Karpas-422 (cell line): ENCODE data around the gene WSCD2. TPM values are rescaled to one million over a fixed set of nuclear protein-coding genes. Genes with fewer than 3 reads are reported as not detected.
"Not testable (repeated sequence)": the region's sequence is repeated elsewhere in the genome, so short reads cannot be mapped to it uniquely, and the experiment has no call there.

Experiments
- DNase-seq: peaks from one replicate; pipeline ENCODE4 v3.0.0-alpha.2; 2015
- H2AFZ ChIP-seq: fragments of 200-600 bp; sonication (generic); 2 replicates; pipeline ENCODE4 v1.6.1; 2014; ENCODE audit warnings: antibody characterized with exemption, low read length, mixed read lengths
- H3K27ac ChIP-seq: fragments of 200-600 bp; sonication (generic); 2 replicates; pipeline ENCODE4 v1.5.1; 2014; ENCODE audit warnings: mild to moderate bottlenecking, low read length, moderate library complexity
- H3K27me3 ChIP-seq: fragments of 200-600 bp; sonication (generic); 2 replicates; pipeline ENCODE4 v1.6.1; 2014; ENCODE audit warnings: low read length, mixed read lengths
- H3K36me3 ChIP-seq: fragments of 200-600 bp; sonication (generic); 2 replicates; pipeline ENCODE4 v1.6.1; 2014; ENCODE audit warnings: low read length, mixed read lengths; ENCODE audit not compliant: insufficient read depth
- H3K4me1 ChIP-seq: fragments of 200-600 bp; sonication (generic); 2 replicates; pipeline ENCODE4 v1.6.1; 2014; ENCODE audit warnings: mild to moderate bottlenecking, low read length, mixed read lengths
- H3K4me2 ChIP-seq: fragments of 200-600 bp; sonication (generic); 2 replicates; pipeline ENCODE4 v1.6.1; 2014; ENCODE audit warnings: low read length, low read depth, mild to moderate bottlenecking; ENCODE audit not compliant: poor library complexity, severe bottlenecking
- H3K4me3 ChIP-seq: fragments of 200-600 bp; sonication (generic); 2 replicates; pipeline ENCODE4 v1.5.1; 2014; ENCODE audit warnings: mild to moderate bottlenecking, antibody characterized with exemption, low read length, mixed read lengths
- H3K79me2 ChIP-seq: fragments of 200-600 bp; sonication (generic); 2 replicates; pipeline ENCODE4 v1.6.1; 2014; ENCODE audit warnings: mild to moderate bottlenecking, low read length, mixed read lengths
- H3K9ac ChIP-seq: fragments of 200-600 bp; sonication (generic); 2 replicates; pipeline ENCODE4 v1.6.0; 2014; ENCODE audit warnings: low read length
- H3K9me2 ChIP-seq: fragments of 200-600 bp; sonication (generic), shearing (Covaris generic); replicated peaks from 2 replicates; pipeline ENCODE4 v1.6.0; 2014; ENCODE audit warnings: mild to moderate bottlenecking, low read length, moderate library complexity; ENCODE audit not compliant: insufficient read depth
- H3K9me3 ChIP-seq: fragments of 300-700, 200-600 bp; sonication (generic); 2 replicates; pipeline ENCODE4 v1.6.1; 2014; ENCODE audit warnings: low read length, mixed read lengths
- H4K20me1 ChIP-seq: fragments of 200-600 bp; sonication (generic); 2 replicates; pipeline ENCODE4 v1.6.1; 2014; ENCODE audit warnings: mild to moderate bottlenecking, antibody characterized with exemption, low read length, low read depth; ENCODE audit not compliant: insufficient read depth
- total RNA-seq: library from RNA; depleted of rRNA; stranded (reverse); fragments of >200 nt; shearing (Covaris generic); gene quantifications from 2 replicates; pipeline ENCODE4 v1.2.3, GENCODE V29; 2014; ENCODE audit warnings: low replicate concordance

The WSCD2 gene
- total RNA-seq, 1 experiment from 2014 or later = not detected

GRCh38 chr12:108213871-108214445, 84.9 kb downstream of the WSCD2 start:
- Histone ChIP-seq H3K79me2 (no peaks in the 10 kb centered on the region), H2AFZ (no peak overlapping the region), H3K27me3 (no peaks in the 10 kb centered on the region), H3K4me2 (no peak overlapping the region), H3K27ac (no peak overlapping the region), H3K9ac (no peak overlapping the region), H3K4me1 (no peaks in the 10 kb centered on the region), H3K9me3 (no peaks in the 10 kb centered on the region), H3K4me3 (no peak overlapping the region), H3K36me3 (no peaks in the 10 kb centered on the region), H3K9me2 (no peaks in the 10 kb centered on the region), H4K20me1 (no peaks in the 10 kb centered on the region)
- DNase-seq = no peak

- Histone ChIP-seq H3K4me2 (no peak overlapping the region), H3K27me3 (no peaks in the 10 kb centered on the region), H3K27ac (no peak overlapping the region), H2AFZ (no peak overlapping the region), H3K4me1 (no peaks in the 10 kb centered on the region), H3K36me3 (no peaks in the 10 kb centered on the region), H3K79me2 (no peaks in the 10 kb centered on the region), H3K9me2 (no peaks in the 10 kb centered on the region), H4K20me1 (no peaks in the 10 kb centered on the region), H3K9me3 (no peaks in the 10 kb centered on the region), H3K4me3 (no peak overlapping the region), H3K9ac (no peak overlapping the region)
- peak; percentile 62 for DNase-seq
These were observed 85.4 kb downstream of the WSCD2 start for GRCh38 chr12:108214486-108214885.

DNA sequence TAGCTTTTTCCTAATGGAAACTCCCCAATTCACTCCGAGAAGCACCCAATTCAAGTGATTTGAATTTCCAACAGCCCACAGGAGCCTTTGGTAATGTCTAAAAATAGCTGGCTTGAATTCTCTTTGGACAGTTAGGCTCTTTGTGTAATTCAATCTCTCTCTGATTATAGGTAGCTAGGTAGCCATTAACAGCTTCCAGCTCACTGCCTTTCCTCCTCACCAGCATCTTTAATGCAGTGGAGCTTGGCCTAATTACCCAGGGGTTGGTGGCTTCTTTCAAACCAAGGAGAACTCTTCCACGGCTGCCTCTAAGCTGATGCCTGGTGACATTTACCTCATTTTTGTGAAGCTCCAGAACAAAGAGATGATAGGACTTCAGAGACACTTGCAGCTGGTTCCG, 86.4 kb downstream of the WSCD2 start:
- Histone ChIP-seq H3K9ac (no peak overlapping the region), H2AFZ (no peak overlapping the region), H3K4me1 (no peaks in the 10 kb centered on the region), H3K27me3 (no peaks in the 10 kb centered on the region), H3K9me3 (no peaks in the 10 kb centered on the region), H3K4me2 (no peak overlapping the region), H3K9me2 (no peaks in the 10 kb centered on the region), H3K4me3 (no peak overlapping the region), H3K36me3 (no peaks in the 10 kb centered on the region), H4K20me1 (no peaks in the 10 kb centered on the region), H3K27ac (no peak overlapping the region), H3K79me2 (no peaks in the 10 kb centered on the region)
- no peak for DNase-seq

DNA sequence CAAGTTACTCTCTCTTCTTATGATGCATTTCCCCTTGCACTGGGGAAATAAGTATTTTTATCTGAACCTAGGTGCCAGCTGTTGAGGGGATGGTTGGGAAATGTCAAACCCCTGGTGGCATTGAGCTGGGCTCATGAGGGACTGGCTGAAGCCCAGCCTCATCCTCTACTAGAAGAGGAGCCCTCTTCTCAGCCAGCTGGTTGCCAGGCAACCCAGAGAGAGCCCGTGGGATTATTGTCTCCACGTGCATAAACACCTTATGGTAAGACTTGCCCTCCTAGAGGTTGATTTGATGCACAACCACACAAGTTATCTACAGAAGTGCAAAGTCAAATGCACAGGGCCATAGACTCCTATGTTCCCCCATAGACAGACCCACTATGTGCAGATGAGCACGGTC, 89.8 kb downstream of the WSCD2 start:
- Histone ChIP-seq H3K27ac (no peak overlapping the region), H3K79me2 (no peaks in the 10 kb centered on the region), H2AFZ (no peak overlapping the region), H4K20me1 (no peaks in the 10 kb centered on the region), H3K27me3 (no peaks in the 10 kb centered on the region), H3K4me1 (no peaks in the 10 kb centered on the region), H3K9ac (no peak overlapping the region), H3K9me3 (no peaks in the 10 kb centered on the region), H3K4me3 (no peak overlapping the region), H3K4me2 (no peak overlapping the region), H3K36me3 (no peaks in the 10 kb centered on the region), H3K9me2 (no peaks in the 10 kb centered on the region)
- no peak for DNase-seq

- not testable (repeated sequence) for H3K4me3 ChIP-seq, H3K9ac ChIP-seq, DNase-seq, H4K20me1 ChIP-seq, H3K9me2 ChIP-seq, H3K36me3 ChIP-seq, H2AFZ ChIP-seq, H3K9me3 ChIP-seq, H3K27me3 ChIP-seq, H3K4me2 ChIP-seq, H3K27ac ChIP-seq, H3K4me1 ChIP-seq, H3K79me2 ChIP-seq
These were observed 96.0 kb downstream of the WSCD2 start for GRCh38 chr12:108225101-108225500.

DNA sequence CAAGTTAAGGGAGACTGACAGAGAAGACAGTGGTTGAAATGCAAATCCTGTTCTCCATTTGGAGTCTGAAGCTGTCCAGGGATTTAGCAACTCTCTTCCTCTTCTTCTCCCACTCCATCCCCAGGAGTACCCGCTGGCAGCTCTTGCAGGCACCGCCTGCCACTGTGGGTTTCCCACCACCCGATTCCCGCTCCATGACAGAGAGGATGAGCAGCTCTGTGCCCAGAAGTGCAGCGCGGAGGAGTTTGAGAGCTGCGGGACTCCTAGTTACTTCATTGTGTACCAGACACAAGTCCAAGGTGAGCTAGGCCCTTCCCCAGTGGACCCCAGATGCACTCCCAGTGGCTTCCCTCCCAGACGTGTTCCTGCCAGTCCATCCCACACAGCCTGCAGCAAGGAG, 97.8 kb downstream of the WSCD2 start:
- no peaks in the 10 kb centered on the region for H3K4me1 ChIP-seq
- H3K4me2 ChIP-seq = no peak overlapping the region
- no peaks in the 10 kb centered on the region for H3K9me2 ChIP-seq
- H2AFZ ChIP-seq = no peak overlapping the region
- no peak overlapping the region for H3K9ac ChIP-seq
- no peaks in the 10 kb centered on the region for H3K36me3 ChIP-seq
- H3K9me3 ChIP-seq = no peaks in the 10 kb centered on the region
- H3K27ac ChIP-seq = no peak overlapping the region
- no peaks in the 10 kb centered on the region for H4K20me1 ChIP-seq
- no peaks in the 10 kb centered on the region for H3K27me3 ChIP-seq
- no peak overlapping the region for H3K4me3 ChIP-seq
- H3K79me2 ChIP-seq = no peaks in the 10 kb centered on the region
- no peak for DNase-seq

- Histone ChIP-seq H2AFZ (no peak overlapping the region), H3K4me1 (no peaks in the 10 kb centered on the region), H3K4me3 (no peak overlapping the region), H4K20me1 (no peaks in the 10 kb centered on the region), H3K36me3 (no peaks in the 10 kb centered on the region), H3K9me2 (no peaks in the 10 kb centered on the region), H3K27ac (no peak overlapping the region), H3K79me2 (no peaks in the 10 kb centered on the region), H3K9me3 (no peaks in the 10 kb centered on the region), H3K27me3 (no peaks in the 10 kb centered on the region), H3K9ac (no peak overlapping the region), H3K4me2 (no peak overlapping the region)
- DNase-seq = no peak
These were observed 99.7 kb downstream of the WSCD2 start for GRCh38 chr12:108228746-108229145.

DNA sequence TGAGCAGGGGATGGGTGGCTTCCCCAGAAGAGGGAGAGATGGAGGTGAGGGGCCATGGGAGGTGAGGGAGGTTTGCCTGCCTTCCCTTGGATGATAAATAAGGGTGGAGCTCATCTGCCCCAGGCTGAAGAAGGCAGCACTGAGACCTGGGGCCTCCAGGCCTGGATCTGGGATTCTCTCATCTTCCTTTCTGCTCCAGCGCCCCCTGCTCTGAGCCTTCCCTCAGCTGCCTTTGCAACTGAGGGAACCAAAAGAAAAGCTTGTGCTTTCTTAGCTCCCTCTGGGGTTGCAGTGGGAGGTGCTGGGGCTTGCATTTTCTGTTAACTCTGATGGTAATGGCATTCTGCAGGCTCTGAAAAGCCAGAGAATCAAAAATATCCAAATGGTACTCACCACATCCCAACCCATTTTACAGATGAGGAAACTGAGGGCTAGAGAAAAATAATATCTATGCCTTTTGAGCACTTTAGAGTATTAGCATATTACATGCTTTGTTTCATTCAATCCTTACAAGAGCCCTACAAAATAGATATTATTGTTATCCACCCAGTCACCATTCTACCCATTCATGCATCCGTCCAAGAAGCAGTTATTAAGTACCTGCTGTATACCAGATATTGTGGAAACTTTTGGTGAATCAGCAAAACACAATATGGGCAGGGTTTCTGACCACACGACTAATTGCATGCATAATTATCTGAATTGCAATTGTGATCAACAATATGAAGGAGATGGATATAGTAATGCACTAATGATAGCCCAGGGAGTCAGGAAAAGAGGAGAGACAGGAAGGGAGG, 102.2 kb downstream of the WSCD2 start:
- H2AFZ ChIP-seq = no peak overlapping the region
- no peaks in the 10 kb centered on the region for H3K9me3 ChIP-seq
- H3K36me3 ChIP-seq = no peaks in the 10 kb centered on the region
- H3K27me3 ChIP-seq = no peaks in the 10 kb centered on the region
- H3K79me2 ChIP-seq = no peaks in the 10 kb centered on the region
- H4K20me1 ChIP-seq = no peaks in the 10 kb centered on the region
- no peaks in the 10 kb centered on the region for H3K4me1 ChIP-seq
- H3K4me3 ChIP-seq = no peak overlapping the region
- H3K9ac ChIP-seq = no peak overlapping the region
- no peak overlapping the region for H3K4me2 ChIP-seq
- no peaks in the 10 kb centered on the region for H3K9me2 ChIP-seq
- no peak overlapping the region for H3K27ac ChIP-seq
- DNase-seq = no peak
